K562 (cell line): Measurements from ENCODE around the gene CCNT2. TPM values are rescaled to one million over a fixed set of nuclear protein-coding genes. Genes with fewer than 3 reads are reported as not detected.

Experiments
- ADNP ChIP-seq: fragments of 200-800 bp; sonication (Bioruptor generic); IDR thresholded peaks from 2 replicates; pipeline ENCODE4 v1.6.1; 2016; ENCODE audit warnings: missing genetic modification characterization, missing compliant biosample characterization
- ARHGAP35 ChIP-seq: fragments of 450-650 bp; IDR thresholded peaks from 2 replicates; pipeline ENCODE4 v1.6.1; 2018; ENCODE audit not compliant: partially characterized antibody
- GABPA ChIP-seq: fragments of 200-800 bp; sonication (Bioruptor generic); conservative IDR thresholded peaks from 2 replicates; pipeline ENCODE4 v1.6.1; 2016; ENCODE audit warnings: low read depth, missing genetic modification characterization, missing compliant biosample characterization
- KDM4B ChIP-seq, 2 experiments: fragments of 450-650 bp in 1 of 2; sonication (generic) in 1 of 2; IDR thresholded peaks; 2 replicates each; pipeline ENCODE4 v1.6.1; 2016 to 2017; ENCODE audit warnings: borderline replicate concordance in 2 of 2, antibody characterized with exemption in 1 of 2, low read depth in 1 of 2, mild to moderate bottlenecking in 1 of 2
- MXI1 ChIP-seq: IDR thresholded peaks from 2 replicates; pipeline ENCODE4 v1.6.1; 2011; ENCODE audit warnings: low read depth, mild to moderate bottlenecking, improper control_type of control experiment, low read length
- RBM15 ChIP-seq: fragments of 200-400 bp; formaldehyde crosslinking; IDR thresholded peaks from 2 replicates; pipeline ENCODE4 v1.6.1; 2018; ENCODE audit warnings: mild to moderate bottlenecking, low read length, moderate library complexity; ENCODE audit not compliant: insufficient read depth
- SLC30A9 ChIP-seq: fragments of 250-450 bp; sonication (Bioruptor Pico); IDR thresholded peaks from 2 replicates; pipeline ENCODE4 v1.8.0; 2022; ENCODE audit warnings: mild to moderate bottlenecking, moderate library complexity
- SPI1 ChIP-seq: IDR thresholded peaks from 2 replicates; pipeline ENCODE4 v1.6.1; 2011; ENCODE audit warnings: low read depth, low read length, control low read depth, borderline replicate concordance
- THRA ChIP-seq: fragments of 450-650 bp; IDR thresholded peaks from 2 replicates; pipeline ENCODE4 v1.6.1; 2017; ENCODE audit warnings: mild to moderate bottlenecking, moderate library complexity
- TSC22D4 ChIP-seq: fragments of 450-650 bp; IDR thresholded peaks from 2 replicates; pipeline ENCODE4 v1.6.1; 2016; ENCODE audit warnings: missing genetic modification characterization, missing biosample characterization, control low read depth
- ZBTB11 ChIP-seq, 3 experiments: fragments of 200-800 bp in 1 of 3; fragments of 250-450 bp in 1 of 3; fragments of 450-650 bp in 1 of 3; sonication (Bioruptor Pico) in 1 of 3; sonication (Bioruptor generic) in 1 of 3; formaldehyde crosslinking in 1 of 3; IDR thresholded peaks; 2 replicates each; pipeline versions ENCODE4 v1.6.1 to v1.8.0; 2016 to 2022; ENCODE audit warnings: mild to moderate bottlenecking in 2 of 3, missing genetic modification characterization in 2 of 3, missing compliant biosample characterization in 1 of 3, moderate library complexity in 1 of 3
- ZBTB2 ChIP-seq: fragments of 450-650 bp; IDR thresholded peaks from 2 replicates; pipeline ENCODE4 v1.6.1; 2016; ENCODE audit warnings: antibody characterized with exemption
- ZKSCAN1 ChIP-seq: fragments of 150-350 bp; IDR thresholded peaks from 2 replicates; pipeline ENCODE4 v1.6.1; 2016; ENCODE audit warnings: low read depth, low read length
- ZKSCAN8 ChIP-seq: fragments of 200-800 bp; sonication (Bioruptor generic); IDR thresholded peaks from 2 replicates; pipeline ENCODE4 v1.6.1; 2016; ENCODE audit warnings: missing genetic modification characterization, missing compliant biosample characterization
- ZNF184 ChIP-seq: sonication (generic); formaldehyde crosslinking; IDR thresholded peaks from 2 replicates; pipeline ENCODE4 v1.5.0; 2020; ENCODE audit warnings: missing genetic modification reagents
- ZNF277 ChIP-seq: fragments of 250-450 bp; sonication (Bioruptor Pico); IDR thresholded peaks from 2 replicates; pipeline ENCODE4 v1.8.0; 2022; ENCODE audit warnings: inconsistent platforms, mild to moderate bottlenecking, moderate library complexity, borderline replicate concordance
- ZNF512 ChIP-seq: IDR thresholded peaks from 2 replicates; pipeline ENCODE4 v1.6.1; 2016; ENCODE audit warnings: missing genetic modification characterization, missing compliant biosample characterization
- ZNF695 ChIP-seq: fragments of 450-650 bp; formaldehyde crosslinking; IDR thresholded peaks from 2 replicates; pipeline ENCODE4 v1.4.0; 2020; ENCODE audit warnings: mild to moderate bottlenecking, moderate library complexity
- polyA plus RNA-seq, 8 experiments: library from polyadenylated mRNA; depleted of rRNA in 4 of 8; stranded (reverse) in 5 of 8; unstranded in 3 of 8; fragments of >200 nt; fragmentation: Nextera tagmentation in 2 of 8; fragmentation: Illumina TruSeq in 1 of 8; extraction: Ambion mirVana in 2 of 8; extraction: Trizol in 1 of 8; gene quantifications; 2 replicates each; pipeline versions ENCODE4 v1.2.1 to v1.2.3, GENCODE V29; 2011 to 2014; ENCODE audit warnings: inconsistent platforms in 1 of 8, missing spikeins in 1 of 8
- total RNA-seq, 7 experiments: library from RNA; depleted of rRNA in 6 of 7; stranded (reverse); fragments of >200 nt in 6 of 7; fragmentation: Illumina TruSeq in 2 of 7; extraction: Trizol in 2 of 7; gene quantifications; 2 replicates each; pipeline versions ENCODE4 v1.2.1 to v1.2.3, GENCODE V29; 2011 to 2021; ENCODE audit warnings: low replicate concordance in 1 of 7

CCNT2 gene
- total and polyA plus RNA-seq, 9 of the 15 experiments (the other 6 are each of a cell fraction or from before 2014, with no cell fraction given) = 12.6 to 30.0 (median 22.7) TPM

GRCh38 chr2:134918526-134919340 lies at the start of gene CCNT2 (continued):
- TF ChIP-seq ZNF277 (CRISPR knock-in tag) (no peak), TSC22D4 (tag) (no peak), ZNF184 (no peak), ARHGAP35 (no peak), ADNP (tag) (no peak), KDM4B (IDR thresholded peaks at IDR 0.05; ENCODE audit: borderline replicate concordance in 2 of 2, low read depth in 1 of 2) (no peak), RBM15 (no peak), SLC30A9 (CRISPR knock-in tag) (no peak), SPI1 (peak; percentile 67), ZNF695 (CRISPR knock-in tag) (no peak), ZBTB11 (CRISPR knock-in tag; IDR thresholded peaks at IDR 0.05) (0 out of 6 replicates have a peak, but pooled peaks of 1 of the 3 experiments have one; percentile 36), THRA (no peak), ZKSCAN1 (no peak), MXI1 (no peak), ZKSCAN8 (CRISPR knock-in tag) (no peak), ZNF512 (tag) (no peak), ZBTB2 (peak; percentile 99), GABPA (tag) (peak; percentile 72)
